HG03060 (cell line): ENCODE measurements around the gene HCK.

Source experiments
- ATAC-seq: cut with Tn5 transposase; IDR thresholded peaks from one replicate; pipeline ENCODE4 v1.9.1; 2021; ENCODE audit warnings: low read depth, moderate number of reproducible peaks; ENCODE audit not compliant: unreplicated experiment

Gene HCK

GRCh38 chr20:32056708-32057483 lies 4.9 kb downstream of the HCK start:
- no peak for ATAC-seq

- ATAC-seq: no peak
Measured at GRCh38 chr20:32057656-32058184, 5.7 kb downstream of the HCK start.

GRCh38 chr20:32059189-32059588 lies 7.1 kb downstream of the HCK start:
- ATAC-seq: no peak

- no peak for ATAC-seq
Measured at GRCh38 chr20:32062776-32063170, 10.7 kb downstream of the HCK start.

GRCh38 chr20:32063695-32064094 lies 11.7 kb downstream of the HCK start:
- ATAC-seq: no peak

- no peak for ATAC-seq
Measured at GRCh38 chr20:32064667-32065066, 12.6 kb downstream of the HCK start.

GRCh38 chr20:32067234-32067821 lies 15.3 kb downstream of the HCK start:
- no peak for ATAC-seq

GRCh38 chr20:32068174-32068573 lies 16.1 kb downstream of the HCK start:
- no peak for ATAC-seq

GRCh38 chr20:32069711-32070110 lies 17.7 kb downstream of the HCK start:
- no peak for ATAC-seq

- no peak for ATAC-seq
Measured at GRCh38 chr20:32070282-32070681, 18.2 kb downstream of the HCK start.

- no peak for ATAC-seq
Measured at GRCh38 chr20:32070690-32071213, 18.7 kb downstream of the HCK start.

GRCh38 chr20:32071395-32072167 lies 19.5 kb downstream of the HCK start:
- ATAC-seq: no peak

GRCh38 chr20:32072168-32072750 lies 20.2 kb downstream of the HCK start:
- ATAC-seq: no peak

- no peak for ATAC-seq
Measured at GRCh38 chr20:32075534-32075933, 23.5 kb downstream of the HCK start.

- no peak for ATAC-seq
Measured at GRCh38 chr20:32077190-32077589, 25.1 kb downstream of the HCK start.

GRCh38 chr20:32078322-32078721 lies 26.3 kb downstream of the HCK start:
- no peak for ATAC-seq

GRCh38 chr20:32078791-32079190 lies 26.7 kb downstream of the HCK start:
- no peak for ATAC-seq

GRCh38 chr20:32079655-32080109 lies 27.6 kb downstream of the HCK start:
- ATAC-seq: no peak

- ATAC-seq: no peak
Measured at GRCh38 chr20:32080783-32081182, 28.7 kb downstream of the HCK start.

- no peak for ATAC-seq
Measured at GRCh38 chr20:32083469-32083868, 31.4 kb downstream of the HCK start.

- ATAC-seq: no peak
Measured at GRCh38 chr20:32087070-32087469, 35.0 kb downstream of the HCK start.
